RCC 7860 (cell line): ENCODE results near the gene IFRD2.
"Not testable (repeated sequence)": the region's sequence is repeated elsewhere in the genome, so short reads cannot be mapped to it uniquely, and the experiment has no call there.

Experiments
- DNase-seq: peaks from one replicate; pipeline ENCODE4 v3.0.0-alpha.2; 2015; ENCODE audit warnings: low spot score
- FAIRE-seq: peaks from 2 replicates; lab custom pipeline; 2012; peaks lifted over from hg19 to GRCh38; lab: Jason Lieb, UNC

IFRD2 gene

DNA sequence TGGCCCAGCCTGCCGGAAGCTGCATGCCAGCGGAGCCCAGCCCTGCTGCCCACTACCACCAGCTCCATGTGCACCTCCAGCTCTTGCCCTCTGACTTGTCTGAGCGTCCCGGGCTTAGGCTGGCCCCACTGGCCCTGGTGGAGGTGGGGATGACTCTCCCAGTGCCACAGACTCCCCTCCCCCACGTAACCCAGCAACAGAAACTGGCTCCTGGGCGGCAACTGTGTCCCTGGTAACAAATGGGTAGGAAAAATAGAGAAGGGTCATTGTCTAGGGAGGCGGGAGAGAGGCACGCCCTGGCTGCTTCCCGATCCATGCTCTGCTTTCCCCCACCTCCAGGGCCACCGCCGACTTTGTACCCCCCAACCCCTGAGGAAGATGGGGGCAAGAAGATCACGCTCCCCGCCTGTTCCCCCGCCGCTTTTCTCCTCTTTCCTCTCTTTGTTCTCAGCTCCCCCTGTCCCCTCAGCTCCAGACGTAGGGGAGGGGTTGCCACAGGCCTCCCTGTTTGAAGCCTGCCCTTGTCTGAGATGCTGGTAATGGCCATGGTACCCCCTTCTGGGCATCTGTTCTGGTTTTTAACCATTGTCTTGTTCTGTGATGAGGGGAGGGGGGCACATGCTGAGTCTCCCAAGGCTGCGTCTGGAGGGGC, 34.1 kb downstream of the IFRD2 start:
- FAIRE-seq, result no peak
- no peak for DNase-seq

- DNase-seq, result no peak
- FAIRE-seq, result no peak
These were observed 35.0 kb downstream of the IFRD2 start for GRCh38 chr3:50256978-50257890.

- DNase-seq (no peak), FAIRE-seq (no peak)
These were observed 37.0 kb downstream of the IFRD2 start for GRCh38 chr3:50255251-50255615.

- no peak for FAIRE-seq
These were observed 37.5 kb downstream of the IFRD2 start for GRCh38 chr3:50254577-50255250.

DNA sequence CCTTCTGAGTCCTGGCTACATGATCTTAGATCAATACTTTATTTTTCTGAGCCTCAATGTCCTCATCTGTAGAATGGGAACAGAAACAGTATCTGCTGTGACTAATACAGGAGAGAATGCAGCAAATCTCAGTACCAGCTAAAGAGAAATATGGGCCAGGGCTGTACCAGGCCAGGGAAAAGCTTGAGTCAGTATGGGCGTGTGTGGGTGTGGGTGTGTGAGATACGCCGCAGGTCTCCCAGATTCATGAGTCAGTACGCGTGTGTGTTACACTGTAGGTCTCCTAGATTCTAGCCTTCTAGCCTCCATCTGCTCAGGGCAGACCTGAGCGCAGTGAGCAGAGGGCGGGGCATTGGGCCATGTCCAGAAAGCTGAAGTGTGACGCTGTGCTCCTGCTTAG, 41.0 kb downstream of the IFRD2 start:
- DNase-seq (peak; percentile 91), FAIRE-seq (peak; percentile 84)

More at GRCh38 chr3:50254577-50255250, 37.5 kb downstream of the IFRD2 start:
- DNase-seq, result no peak

DNA sequence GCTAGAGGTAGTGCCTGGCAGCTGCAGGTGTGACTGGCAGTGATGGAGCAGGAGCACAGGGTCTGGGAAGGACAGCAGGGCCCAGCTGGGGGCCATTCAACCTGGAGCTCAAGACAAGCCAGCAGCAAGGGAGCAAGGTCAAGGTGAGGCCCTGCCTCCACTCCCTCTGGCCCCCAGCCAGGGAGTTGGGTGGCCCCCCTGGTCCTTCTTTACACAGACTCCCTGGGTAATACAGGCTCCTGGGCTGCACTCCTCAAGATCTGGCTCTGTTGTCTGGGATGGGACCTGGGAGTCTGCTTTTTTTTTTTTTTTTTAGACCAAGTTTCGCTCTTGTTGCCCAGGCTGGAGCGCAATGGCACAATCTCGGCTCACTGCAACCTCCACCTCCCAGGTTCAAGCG, 41.7 kb downstream of the IFRD2 start:
- DNase-seq, result no peak
- no peak for FAIRE-seq

GRCh38 chr3:50249457-50249856, 42.8 kb downstream of the IFRD2 start:
- FAIRE-seq, result no peak
- DNase-seq, result no peak

DNA sequence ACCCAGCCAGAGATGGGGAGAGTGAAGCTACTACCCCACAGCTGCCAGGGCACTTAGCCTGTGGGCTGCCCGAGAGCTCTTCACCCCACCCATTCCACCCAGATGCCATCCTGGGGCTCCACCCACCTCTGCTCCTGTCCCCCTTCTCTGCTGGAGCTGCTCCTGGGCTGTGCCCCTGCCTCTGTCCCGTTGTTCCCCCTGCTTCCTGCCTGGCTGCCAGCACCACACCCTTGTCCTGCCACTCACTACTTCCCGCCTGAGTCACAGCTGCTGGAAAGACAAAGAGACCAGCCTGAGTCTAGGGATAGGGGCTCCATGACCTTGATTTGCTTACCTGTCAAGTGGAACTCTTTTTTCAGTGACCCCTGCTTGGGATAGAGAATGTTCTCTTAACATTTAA, 43.8 kb downstream of the IFRD2 start:
- FAIRE-seq (no peak), DNase-seq (peak; percentile 41)

- DNase-seq, result peak; percentile 97
- peak; percentile 89 for FAIRE-seq
These were observed 45.7 kb downstream of the IFRD2 start for GRCh38 chr3:50246517-50246954.

- FAIRE-seq (no peak), DNase-seq (no peak)
These were observed 46.3 kb downstream of the IFRD2 start for GRCh38 chr3:50245831-50246516.

DNA sequence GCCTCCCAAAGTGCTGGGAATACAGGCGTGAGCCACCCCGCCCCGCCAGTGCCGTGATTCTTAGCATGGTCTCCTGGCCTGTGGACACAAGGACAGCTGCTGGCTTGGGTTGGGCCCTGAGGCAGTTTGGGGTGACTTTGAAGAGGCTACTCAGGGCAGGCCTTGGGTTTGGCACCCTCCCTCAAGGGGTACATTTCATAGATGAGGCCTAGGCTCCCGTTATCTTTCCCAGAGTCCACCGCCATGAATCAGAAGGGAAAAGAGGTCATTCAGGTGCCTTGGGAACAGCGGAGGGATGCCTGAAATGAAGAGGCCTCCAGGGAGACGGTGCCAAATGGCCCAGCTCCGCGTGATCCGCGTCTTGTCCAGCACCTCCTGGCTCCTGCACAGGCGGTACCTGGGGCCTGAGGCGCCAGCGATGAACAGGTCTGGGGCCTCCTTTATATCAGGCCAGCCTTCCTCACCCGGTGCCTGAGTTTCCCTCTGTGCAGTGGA, 46.9 kb downstream of the IFRD2 start:
- FAIRE-seq, result no peak
- DNase-seq, result no peak

DNA sequence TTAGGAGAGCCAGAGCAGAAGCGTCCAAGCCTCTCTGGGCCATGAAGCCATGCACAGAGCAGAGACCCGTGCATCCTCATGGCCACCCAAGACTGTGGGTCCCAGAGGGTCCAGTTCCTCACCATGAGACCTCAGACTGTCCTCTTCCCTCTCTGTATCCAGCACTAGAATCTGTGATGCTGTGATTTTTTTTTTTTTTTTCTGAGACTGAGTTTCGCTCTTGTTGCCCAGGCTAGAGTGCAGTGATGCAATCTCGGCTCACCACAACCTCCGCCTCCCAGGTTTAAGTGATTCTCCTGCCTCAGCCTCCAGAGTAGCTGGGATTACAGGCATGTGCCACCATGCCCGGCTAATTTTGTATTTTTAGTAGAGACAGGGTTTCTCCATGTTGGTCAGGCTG, 47.4 kb downstream of the IFRD2 start:
- DNase-seq, FAIRE-seq: not testable (repeated sequence)

GRCh38 chr3:50243543-50243895, 48.7 kb downstream of the IFRD2 start:
- DNase-seq (no peak), FAIRE-seq (no peak)

DNA sequence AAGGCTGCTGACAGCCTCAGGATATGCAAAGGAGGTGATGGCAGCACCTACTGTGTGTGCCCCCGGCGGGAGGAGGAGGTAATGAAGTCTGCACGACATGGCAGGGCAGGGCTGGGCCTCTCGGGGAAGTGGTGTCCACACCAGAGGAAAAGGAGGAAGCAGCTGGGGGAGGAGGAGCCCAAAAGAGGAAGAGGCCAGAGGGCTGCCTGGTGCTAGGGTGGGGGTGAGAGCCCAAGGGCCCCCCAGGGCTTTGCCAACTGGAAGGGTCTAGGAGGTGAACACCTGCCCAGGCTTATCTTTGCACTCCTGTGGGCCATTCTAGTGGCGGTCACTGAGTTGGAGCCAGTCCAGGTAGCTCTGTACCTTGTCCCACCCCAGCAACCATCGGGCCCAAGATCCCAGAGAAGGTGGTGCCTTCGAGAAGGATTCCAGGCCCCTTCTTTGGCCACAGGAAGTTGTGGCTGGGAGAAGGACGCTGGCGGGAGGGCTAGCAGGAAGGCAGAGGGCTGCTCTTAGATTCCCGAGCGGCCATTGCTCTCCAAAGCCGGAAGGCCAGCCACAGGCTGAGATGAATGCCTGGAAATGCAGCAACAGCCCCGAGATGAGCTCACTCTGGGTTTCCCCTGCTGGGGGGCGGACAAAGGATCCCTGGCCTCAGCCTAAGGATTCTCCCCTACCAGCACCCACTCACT, 49.2 kb downstream of the IFRD2 start:
- FAIRE-seq, result no peak
- DNase-seq, result peak; percentile 72

GRCh38 chr3:50242381-50242770, 49.9 kb downstream of the IFRD2 start:
- FAIRE-seq, result no peak
- DNase-seq, result no peak

DNA sequence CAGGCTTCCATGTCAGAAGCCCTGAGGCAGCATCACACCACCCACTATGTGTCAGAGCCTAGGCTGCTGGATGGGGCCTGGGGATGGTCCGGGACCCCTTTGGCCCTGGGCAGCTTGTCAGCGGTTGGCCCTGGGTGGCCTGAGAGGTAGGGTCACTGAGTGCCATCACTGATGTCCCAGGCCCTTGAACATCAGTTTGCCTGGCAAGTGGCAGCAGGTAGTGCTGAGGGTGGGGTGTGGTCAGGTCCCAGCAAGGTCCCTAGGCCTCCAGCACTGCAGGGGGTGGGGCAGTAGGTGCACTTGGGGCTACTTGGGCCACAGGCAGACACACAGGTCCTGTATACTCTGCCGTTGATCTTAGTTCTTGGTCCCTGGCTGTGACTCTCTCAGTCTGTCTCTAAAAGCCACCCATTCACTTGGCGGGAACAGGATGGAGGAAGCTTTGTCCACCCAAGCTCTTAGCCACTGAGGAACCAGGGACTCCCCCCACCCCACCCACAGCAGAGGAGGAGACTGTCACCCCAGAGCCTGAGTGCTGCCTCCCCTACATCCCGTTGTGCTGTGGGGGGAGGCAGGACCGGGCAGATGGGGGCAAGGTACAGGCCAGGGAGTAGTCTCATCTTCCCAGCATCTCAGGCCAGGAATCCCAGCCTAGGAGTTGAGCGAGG, 50.4 kb downstream of the IFRD2 start:
- DNase-seq, result no peak
- FAIRE-seq, result no peak

DNA sequence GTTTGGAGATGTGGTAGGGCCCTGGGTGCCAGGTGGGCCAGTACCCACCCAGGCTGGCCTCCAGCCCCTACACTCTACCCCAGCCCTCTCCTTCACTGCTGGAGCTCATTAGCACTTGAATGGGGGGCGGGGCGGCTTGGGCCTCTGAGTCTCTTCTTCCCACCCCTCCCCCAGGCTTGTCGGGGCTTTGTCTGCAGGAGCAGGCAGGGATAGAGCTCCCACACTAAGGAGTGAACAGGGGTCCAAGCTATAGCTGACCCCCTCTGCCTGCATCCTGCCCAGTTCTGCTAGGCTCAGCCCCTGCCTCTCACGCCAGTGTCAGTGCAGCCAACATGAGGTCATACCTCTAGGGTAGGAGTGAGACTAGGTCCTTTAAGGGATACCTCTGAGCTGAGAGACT, 51.1 kb downstream of the IFRD2 start:
- FAIRE-seq (no peak), DNase-seq (no peak)

GRCh38 chr3:50239649-50240048, 52.6 kb downstream of the IFRD2 start:
- FAIRE-seq (no peak), DNase-seq (no peak)

GRCh38 chr3:50238549-50239026, 53.6 kb downstream of the IFRD2 start:
- FAIRE-seq, result no peak

More at GRCh38 chr3:50238549-50239026, 53.6 kb downstream of the IFRD2 start:
- no peak for DNase-seq
